ENCODE measurements around the gene TESPA1.

GRCh38 chr12:54980341-54980740 is 4.2 kb downstream of the TESPA1 start:
- TF ChIP-seq POLR2AphosphoS5 (IDR thresholded peaks at IDR 0.05; ENCODE audit: low read depth, low read length) (no peak), POLR2A (IDR thresholded peaks at IDR 0.05; ENCODE audit: low read depth, low read length) (no peak), TAF1 (IDR thresholded peaks at IDR 0.05; ENCODE audit: borderline replicate concordance, low read depth, low read length) (no peak)
